Muscle layer of colon (tissue), 2 donors: ENCODE measurements around the gene CPNE7.

Experiments used
- H3K27ac ChIP-seq: one replicate; pipeline ENCODE4 v1.7.0; 2013; ENCODE audit warnings: low read depth, mild to moderate bottlenecking, low read length, moderate library complexity
- H3K27me3 ChIP-seq, 2 donors: one replicate each; pipeline ENCODE4 v1.7.0; 2013; ENCODE audit warnings: low read length in 2 of 2, mild to moderate bottlenecking in 2 of 2; ENCODE audit not compliant: insufficient read depth in 2 of 2, control insufficient read depth in 1 of 2
- H3K36me3 ChIP-seq: one replicate; pipeline ENCODE4 v1.7.0; 2013; ENCODE audit warnings: mild to moderate bottlenecking, low read length; ENCODE audit not compliant: insufficient read depth
- H3K4me1 ChIP-seq: one replicate; pipeline ENCODE4 v1.7.0; 2013; ENCODE audit warnings: mild to moderate bottlenecking, low read length; ENCODE audit not compliant: insufficient read depth
- H3K4me3 ChIP-seq, 2 donors: one replicate each; pipeline ENCODE4 v1.7.0; 2013; ENCODE audit warnings: low read length in 2 of 2, low read depth in 1 of 2, mild to moderate bottlenecking in 1 of 2, moderate library complexity in 1 of 2
- H3K9ac ChIP-seq: one replicate; pipeline ENCODE4 v1.7.0; 2013; ENCODE audit warnings: low read length
- H3K9me3 ChIP-seq: one replicate; pipeline ENCODE4 v1.7.0; 2013; ENCODE audit warnings: mild to moderate bottlenecking, low read length
- donor health status: abdominal sarcoma.
- donor health status: Adenocarcinoma of cecum.

Gene CPNE7

DNA sequence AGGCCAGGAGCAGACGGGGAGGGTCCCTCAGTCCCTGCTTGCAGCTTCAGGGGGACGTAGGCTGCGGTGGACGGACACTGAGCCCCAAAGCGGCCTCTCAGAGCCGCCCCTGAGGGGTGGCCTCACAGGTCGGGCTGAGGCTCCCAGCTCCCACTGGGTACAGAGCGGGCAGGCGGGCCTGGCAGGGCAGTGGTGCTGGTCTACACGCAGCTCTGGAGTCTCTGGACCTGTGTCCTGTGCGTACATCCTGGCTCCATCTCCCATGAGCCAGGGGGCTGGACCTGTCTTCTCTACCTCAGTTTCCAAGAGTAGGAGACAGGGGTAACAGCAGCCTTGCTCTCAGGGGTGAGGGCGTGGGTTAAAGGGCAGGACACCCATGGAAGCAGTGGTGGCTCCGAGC lies 39.6 kb downstream of the CPNE7 start:
- no peaks in the 10 kb centered on the region for H3K9me3 ChIP-seq
- H3K27ac ChIP-seq, result no peak overlapping the region
- no peaks in the 10 kb centered on the region for H3K4me1 ChIP-seq
- H3K4me3 ChIP-seq, result no peak overlapping the region
- H3K9ac ChIP-seq, result no peak overlapping the region
- H3K27me3 ChIP-seq, result peaks cover under 1 to 42% of the 10 kb centered on the region in 2 donors
- no peaks in the 10 kb centered on the region for H3K36me3 ChIP-seq

DNA sequence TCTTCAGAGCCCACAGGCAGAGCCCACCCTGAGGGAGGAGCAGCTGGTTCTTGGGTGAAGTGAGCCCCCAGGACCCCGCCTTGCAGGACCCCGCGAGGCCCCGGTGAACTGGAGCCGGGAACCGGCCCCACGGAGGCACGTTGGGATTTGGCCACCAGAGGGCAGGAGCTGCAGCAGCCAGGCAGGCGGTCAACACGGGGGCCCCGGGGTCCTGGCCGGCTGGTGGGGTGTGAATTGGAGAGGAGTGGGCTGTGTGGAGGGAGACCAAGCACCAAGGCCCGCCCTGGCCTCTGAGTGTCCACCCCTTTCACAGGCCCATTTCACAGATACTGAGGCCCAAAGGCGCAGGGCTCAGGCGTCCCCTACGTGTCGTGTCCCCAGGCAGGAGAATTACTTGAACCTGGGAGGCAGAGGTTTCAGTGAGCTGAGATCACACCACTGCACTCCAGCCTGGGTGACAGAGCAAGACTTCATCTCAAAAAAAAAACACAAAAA lies 40.1 kb downstream of the CPNE7 start:
- no peaks in the 10 kb centered on the region for H3K4me1 ChIP-seq
- peaks cover 5 to 46% of the 10 kb centered on the region in 2 donors for H3K27me3 ChIP-seq
- H3K36me3 ChIP-seq, result no peaks in the 10 kb centered on the region
- H3K4me3 ChIP-seq, result no peak overlapping the region
- no peaks in the 10 kb centered on the region for H3K9me3 ChIP-seq
- no peak overlapping the region for H3K27ac ChIP-seq
- no peak overlapping the region for H3K9ac ChIP-seq

DNA sequence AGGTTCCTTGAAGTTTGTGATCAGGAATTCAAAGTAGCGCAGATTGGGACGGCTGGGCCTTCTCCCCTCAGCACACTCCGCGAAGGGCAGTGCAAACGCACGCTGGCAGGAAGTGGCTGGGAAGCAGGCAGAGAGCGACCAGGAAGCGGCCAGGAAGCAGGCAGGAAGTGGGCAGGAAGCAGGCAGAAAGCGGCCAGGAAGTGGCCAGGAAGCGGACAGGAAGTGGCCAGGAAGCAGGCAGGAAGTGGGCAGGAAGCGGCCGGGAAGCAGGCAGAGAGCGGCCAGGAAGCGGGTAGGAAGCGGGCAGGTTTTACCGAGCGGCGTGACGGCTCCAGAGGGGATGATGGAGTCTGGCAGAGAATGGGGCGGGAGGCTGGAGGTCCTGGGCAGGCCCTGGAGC lies 41.1 kb downstream of the CPNE7 start:
- H3K4me3 ChIP-seq, result no peak overlapping the region
- no peak overlapping the region for H3K9ac ChIP-seq
- H3K4me1 ChIP-seq, result no peaks in the 10 kb centered on the region
- peaks cover 6 to 54% of the 10 kb centered on the region in 2 donors for H3K27me3 ChIP-seq
- H3K9me3 ChIP-seq, result no peaks in the 10 kb centered on the region
- no peak overlapping the region for H3K27ac ChIP-seq
- H3K36me3 ChIP-seq, result no peaks in the 10 kb centered on the region

DNA sequence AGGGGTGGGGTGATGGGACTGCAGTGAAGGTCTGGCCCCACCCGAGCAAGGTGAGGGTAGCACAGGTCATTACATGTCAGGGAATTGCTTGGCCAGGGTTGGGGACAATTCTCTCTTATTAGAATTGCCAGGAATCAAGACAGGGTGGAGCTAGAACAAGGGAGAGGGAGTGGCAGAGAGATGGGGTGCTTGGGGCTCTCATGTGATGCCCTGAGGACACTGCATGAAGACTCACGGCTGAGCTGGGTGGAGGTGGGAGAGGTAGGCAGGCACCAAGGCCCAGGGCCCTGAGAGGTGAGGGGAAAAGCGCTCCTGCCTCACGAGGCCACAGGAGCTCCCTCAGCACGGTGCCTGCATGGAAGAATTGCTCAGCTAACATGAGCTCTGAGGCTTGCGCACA lies 41.5 kb downstream of the CPNE7 start:
- Histone ChIP-seq H3K9me3 (no peaks in the 10 kb centered on the region), H3K27ac (no peak overlapping the region), H3K4me1 (no peaks in the 10 kb centered on the region), H3K9ac (no peak overlapping the region), H3K36me3 (no peaks in the 10 kb centered on the region), H3K27me3 (peaks cover 6 to 58% of the 10 kb centered on the region in 2 donors), H3K4me3 (no peak overlapping the region)

DNA sequence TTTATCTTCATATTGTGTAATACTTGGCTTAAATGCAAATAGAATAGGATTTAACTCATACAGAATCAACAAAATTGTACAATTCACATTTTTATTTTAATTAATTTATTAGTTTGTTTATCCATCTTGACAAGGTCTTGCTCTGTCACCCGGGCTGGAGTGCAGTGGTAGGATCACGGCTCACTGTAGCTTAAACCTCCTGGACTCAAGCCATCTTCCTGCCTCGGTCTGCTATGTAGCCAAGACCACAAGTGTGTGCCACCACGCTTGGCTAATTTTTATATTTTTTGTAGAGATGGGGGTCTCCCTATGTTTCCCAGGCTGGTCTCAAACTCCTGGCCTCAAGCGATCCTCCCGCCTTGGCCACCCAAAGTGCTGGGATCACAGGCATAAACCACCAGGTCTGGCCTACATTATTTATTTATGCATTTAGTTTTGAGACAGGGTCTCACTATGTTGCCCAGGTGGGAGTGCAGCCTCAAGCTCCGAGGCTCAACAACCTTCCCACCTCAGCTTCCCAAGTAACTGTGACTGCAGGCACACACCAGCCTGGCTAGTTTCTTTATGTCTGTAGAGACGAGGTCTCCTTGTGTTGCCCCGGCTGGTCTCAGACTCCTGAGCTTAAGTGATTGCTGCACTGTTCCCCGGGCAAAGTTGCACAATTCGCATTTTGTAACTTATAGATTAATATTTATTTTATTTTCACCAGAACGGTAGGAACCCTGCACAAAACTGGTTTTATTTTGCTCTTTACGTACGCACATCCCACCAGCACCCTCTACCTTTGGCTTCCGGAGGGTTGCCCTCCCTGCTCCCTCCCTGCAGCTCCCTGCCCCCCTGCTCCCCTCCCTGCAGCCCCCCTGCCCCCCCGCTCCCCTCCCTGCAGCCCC lies 42.8 kb downstream of the CPNE7 start:
- Histone ChIP-seq H3K4me1 (no peaks in the 10 kb centered on the region), H3K9ac (no peak overlapping the region), H3K27ac (no peak overlapping the region), H3K27me3 (peaks cover 6 to 50% of the 10 kb centered on the region in 2 donors), H3K4me3 (no peak overlapping the region), H3K36me3 (no peaks in the 10 kb centered on the region), H3K9me3 (no peaks in the 10 kb centered on the region)

DNA sequence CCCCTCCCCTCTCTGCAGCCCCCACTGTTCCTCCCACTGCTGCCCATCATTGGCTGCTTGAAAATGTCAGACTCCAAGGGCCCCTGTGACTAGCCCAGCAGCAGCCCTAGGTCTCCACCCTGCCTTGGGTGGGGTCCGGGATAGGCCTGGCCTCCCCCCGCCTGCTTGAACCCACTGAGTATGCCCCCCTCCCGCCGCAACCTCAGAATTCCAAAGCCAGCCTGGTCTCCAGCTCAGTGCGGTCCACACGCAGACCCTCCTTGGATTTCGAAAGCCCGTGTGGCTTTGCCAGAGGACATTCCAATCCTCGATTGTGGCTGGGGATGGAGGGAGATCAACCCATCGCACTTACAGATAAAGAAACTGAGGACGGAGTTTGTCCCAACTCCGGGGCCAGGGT lies 44.3 kb downstream of the CPNE7 start:
- H3K36me3 ChIP-seq, result no peaks in the 10 kb centered on the region
- no peak overlapping the region for H3K27ac ChIP-seq
- H3K9me3 ChIP-seq, result no peaks in the 10 kb centered on the region
- no peaks in the 10 kb centered on the region for H3K4me1 ChIP-seq
- H3K27me3 ChIP-seq, result peaks cover 6 to 38% of the 10 kb centered on the region in 2 donors
- H3K9ac ChIP-seq, result no peak overlapping the region
- H3K4me3 ChIP-seq, result no peak overlapping the region

DNA sequence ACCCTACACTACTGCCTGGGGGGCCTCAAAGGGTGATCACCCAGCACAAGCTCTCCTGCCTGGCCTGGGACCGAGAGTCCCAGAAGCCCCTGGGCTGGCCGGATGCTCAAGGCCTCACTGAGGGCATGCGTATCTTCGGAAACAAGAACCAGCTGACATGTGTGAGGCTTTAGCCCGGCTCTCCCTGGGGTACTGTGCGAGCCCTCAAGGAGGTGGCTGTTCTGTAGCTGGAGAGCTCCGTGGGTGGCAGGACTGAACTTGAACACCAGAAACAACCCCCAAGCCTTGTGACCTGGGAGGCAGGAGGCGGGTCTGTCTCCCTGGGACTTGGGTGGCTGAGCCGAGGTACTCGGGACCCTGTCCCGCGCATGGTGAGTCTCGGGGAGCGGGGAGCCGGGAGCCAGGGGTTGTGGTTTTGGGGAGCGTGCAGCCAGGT lies 44.9 kb downstream of the CPNE7 start:
- H3K9ac ChIP-seq, result no peak overlapping the region
- no peaks in the 10 kb centered on the region for H3K9me3 ChIP-seq
- H3K4me1 ChIP-seq, result no peaks in the 10 kb centered on the region
- H3K36me3 ChIP-seq, result no peaks in the 10 kb centered on the region
- peaks cover 6 to 32% of the 10 kb centered on the region in 2 donors for H3K27me3 ChIP-seq
- H3K27ac ChIP-seq, result no peak overlapping the region
- H3K4me3 ChIP-seq, result no peak overlapping the region

DNA sequence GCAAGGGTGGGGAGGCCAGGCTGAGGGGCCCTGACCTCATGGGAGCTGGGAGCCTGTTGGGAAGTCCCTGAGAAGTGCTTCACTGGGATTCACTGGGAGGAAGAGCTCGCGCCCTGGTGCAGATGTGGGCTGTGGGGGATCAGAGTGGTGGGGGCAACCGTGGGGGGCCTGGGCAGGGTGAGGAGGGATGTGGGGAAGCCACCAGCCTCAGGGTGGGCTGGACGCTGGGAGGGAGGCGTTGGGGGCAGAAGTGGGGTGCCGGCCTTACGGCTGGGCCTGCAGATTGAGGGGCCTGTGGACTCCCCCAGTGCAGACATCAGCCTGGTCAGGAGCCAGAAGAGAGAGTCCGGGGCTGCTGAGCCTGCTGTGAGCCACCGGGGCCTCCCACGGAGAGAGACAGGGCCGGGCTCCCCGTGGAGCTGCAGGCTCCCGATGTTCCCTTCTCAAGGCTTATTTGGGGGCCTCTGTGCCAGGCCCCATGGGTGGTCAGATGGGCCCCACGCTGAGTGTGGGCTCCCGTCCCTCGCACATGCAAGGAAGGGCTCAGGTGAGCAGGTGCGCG lies 45.7 kb downstream of the CPNE7 start:
- no peak overlapping the region for H3K4me3 ChIP-seq
- no peaks in the 10 kb centered on the region for H3K4me1 ChIP-seq
- H3K9me3 ChIP-seq, result no peaks in the 10 kb centered on the region
- peaks cover 6 to 28% of the 10 kb centered on the region in 2 donors for H3K27me3 ChIP-seq
- H3K36me3 ChIP-seq, result no peaks in the 10 kb centered on the region
- H3K27ac ChIP-seq, result no peak overlapping the region
- H3K9ac ChIP-seq, result no peak overlapping the region

DNA sequence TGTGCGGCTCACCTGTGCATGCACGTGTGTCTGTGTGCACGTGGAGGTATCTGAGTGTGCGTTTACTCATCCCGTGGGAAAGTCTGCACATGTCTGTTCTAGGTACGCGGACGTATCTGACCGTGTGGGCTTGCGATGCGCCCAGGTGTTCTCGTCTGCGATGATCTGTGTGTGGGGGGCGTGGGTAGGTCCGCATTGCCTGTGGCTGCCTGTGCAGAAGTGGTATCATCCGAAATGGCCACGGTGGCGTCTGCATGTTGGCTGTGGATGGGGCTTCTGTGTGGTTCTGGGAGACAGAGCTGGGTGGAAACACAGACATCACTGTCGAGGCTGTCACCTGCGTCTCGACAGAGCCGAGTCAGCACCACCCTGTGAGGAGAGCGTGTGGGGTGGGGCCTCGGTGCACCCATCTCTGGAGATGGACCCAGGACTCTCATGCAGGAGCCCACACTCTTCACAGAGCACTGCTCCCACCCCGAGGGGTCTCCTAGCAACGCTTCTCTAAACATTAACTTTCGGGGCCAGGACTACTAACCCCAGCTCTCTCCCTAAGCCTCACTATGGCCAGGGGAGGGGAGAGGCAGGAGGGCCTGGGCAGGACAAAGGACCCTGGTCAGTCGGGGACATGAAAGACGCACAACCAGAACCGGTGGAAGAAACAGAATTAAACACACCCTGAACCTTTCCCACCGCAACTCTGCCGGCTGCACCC lies 46.3 kb downstream of the CPNE7 start:
- Histone ChIP-seq H3K36me3 (no peaks in the 10 kb centered on the region), H3K4me1 (no peaks in the 10 kb centered on the region), H3K9ac (no peak overlapping the region), H3K9me3 (no peaks in the 10 kb centered on the region), H3K4me3 (no peak overlapping the region), H3K27me3 (peaks cover 6 to 22% of the 10 kb centered on the region in 2 donors), H3K27ac (no peak overlapping the region)

DNA sequence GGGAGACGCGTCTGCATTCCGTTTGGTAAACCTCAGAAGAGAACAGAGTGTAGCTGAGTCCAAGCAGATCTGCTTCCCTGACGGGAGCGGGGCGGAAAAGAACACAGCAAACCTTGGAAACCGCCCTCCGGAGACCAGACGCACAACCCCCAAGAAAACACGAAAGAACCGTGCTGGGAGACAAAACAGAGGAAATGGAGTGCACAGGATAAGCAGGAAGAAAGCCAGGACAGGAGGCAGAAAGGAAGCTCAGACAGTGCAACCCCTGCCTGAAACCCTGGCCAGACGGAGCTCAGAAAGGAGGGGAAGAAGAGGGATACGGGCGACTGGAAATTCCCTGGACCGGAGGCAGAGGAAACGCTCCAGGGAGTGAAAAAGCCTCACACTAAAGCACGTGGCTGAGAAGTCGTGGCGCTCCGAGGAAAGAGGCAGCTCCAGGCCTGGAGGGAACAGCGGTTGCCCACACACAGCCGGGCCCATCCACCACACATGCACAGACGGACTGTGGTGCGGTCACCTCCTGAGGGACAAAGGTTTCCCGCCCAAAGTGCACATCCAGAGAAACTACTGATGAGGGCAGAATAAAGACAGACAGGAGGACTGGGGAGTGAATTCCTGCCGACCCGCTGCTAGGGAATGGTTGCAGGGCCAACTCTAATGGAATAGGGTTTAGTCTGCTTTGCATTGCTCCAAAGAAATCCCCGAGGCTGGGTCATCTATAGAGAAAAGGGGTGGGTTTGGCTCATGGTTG lies 48.1 kb downstream of the CPNE7 start:
- no peak overlapping the region for H3K9ac ChIP-seq

More for the DNA sequence above, 48.1 kb downstream of the CPNE7 start:
- Histone ChIP-seq H3K9me3 (no peaks in the 10 kb centered on the region), H3K36me3 (no peaks in the 10 kb centered on the region), H3K27ac (no peak overlapping the region), H3K4me3 (no peak overlapping the region), H3K4me1 (no peaks in the 10 kb centered on the region), H3K27me3 (peaks cover 6 to 22% of the 10 kb centered on the region in 2 donors)
